ENCODE measurements around the gene MARCHF3. TPM values are rescaled to one million over a fixed set of nuclear protein-coding genes. Genes with fewer than 3 reads are reported as not detected.
"Not testable (repeated sequence)": the region's sequence is repeated elsewhere in the genome, so short reads cannot be mapped to it uniquely, and the experiment has no call there.

Gene MARCHF3
- total and polyA plus RNA-seq, 8 donors: 2.8 to 7.5 (median 3.9) TPM

DNA sequence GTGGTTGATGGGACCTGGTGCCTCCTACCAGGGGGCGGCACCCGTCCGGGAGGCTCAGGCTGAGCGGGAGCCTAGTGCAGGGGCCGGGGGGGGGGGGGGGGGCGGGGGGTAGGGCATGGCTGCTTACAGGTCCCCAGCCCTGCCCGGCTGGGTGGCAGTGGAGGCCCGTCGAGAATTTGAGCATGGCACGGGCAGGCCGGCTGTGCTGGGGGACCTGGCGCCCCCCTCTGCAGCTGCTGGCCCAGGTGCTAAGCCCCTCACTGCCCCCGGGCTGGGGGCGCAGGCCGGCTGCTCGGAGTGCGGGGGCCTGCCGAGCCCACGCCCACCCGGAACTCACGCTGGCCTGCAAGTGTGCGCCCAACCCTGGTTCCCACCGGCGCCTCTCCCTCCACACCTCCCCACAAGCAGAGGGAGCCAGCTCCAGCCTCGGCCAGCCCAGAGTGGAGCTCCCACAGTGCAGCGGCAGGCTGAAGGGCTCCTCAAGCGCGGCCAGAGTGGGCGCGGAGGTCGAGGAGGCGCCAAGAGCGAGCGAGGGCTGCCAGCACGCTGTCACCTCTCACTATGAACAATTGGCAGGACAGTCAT, 175.7 kb downstream of the MARCHF3 start:
- WGBS, 2 donors: 89 to 93% methylated on average over 30 to 35 of the region's 35 CpGs
- no peak for ATAC-seq

DNA sequence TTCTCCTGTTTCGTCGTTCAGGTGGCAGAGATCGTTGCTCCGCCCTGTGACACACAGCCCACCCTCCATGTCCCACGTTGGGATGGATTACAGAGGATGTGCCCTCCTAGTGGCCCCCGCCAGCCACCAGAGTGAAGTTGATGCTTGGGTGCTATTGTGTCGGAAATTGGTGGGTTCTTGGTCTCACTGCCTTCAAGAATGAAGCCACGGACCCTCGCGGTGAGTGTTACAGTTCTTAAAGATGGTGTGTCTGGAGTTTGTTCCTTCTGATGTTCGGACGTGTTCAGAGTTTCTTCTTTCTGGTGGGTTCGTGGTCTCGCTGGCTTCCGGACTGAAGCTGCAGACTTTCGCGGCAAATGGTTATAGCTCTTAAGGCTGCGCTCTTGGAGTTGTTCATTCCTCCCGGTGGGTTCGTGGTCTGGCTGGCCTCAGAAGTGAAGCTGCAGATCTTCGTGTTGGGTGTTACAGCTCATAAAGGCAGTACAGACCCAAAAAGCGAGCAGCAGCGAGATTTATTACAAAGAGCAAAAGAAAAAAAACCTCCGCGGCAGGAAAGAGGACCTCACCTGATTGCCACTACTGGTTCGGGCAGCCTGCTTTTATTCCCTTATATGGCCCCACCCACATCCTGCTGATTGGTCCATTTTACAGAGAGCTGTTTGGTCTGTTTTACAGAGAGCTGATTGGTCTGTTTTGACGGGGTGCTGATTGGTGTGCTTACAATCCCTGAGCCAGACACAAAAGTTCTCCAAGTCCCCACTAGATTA, 176.6 kb downstream of the MARCHF3 start:
- 86 to 94% methylated on average over 27 of the region's 27 CpGs for WGBS, 2 donors
- FAIRE-seq; ATAC-seq; DNase-seq; H3K36me3 ChIP-seq; H3K4me3 ChIP-seq; intact Hi-C loops (cut with DNase I); H3K27ac ChIP-seq; H3K27me3 ChIP-seq; H3K4me1 ChIP-seq; H3K9me3 ChIP-seq: not testable (repeated sequence)

More for the DNA sequence above, 175.7 kb downstream of the MARCHF3 start:
- Histone ChIP-seq H3K9me3 (no peaks in the 10 kb centered on the region), H3K4me3 (no peak overlapping the region), H3K27me3 (no peaks in the 10 kb centered on the region), H3K36me3 (no peaks in the 10 kb centered on the region), H3K4me1 (no peaks in the 10 kb centered on the region), H3K27ac (no peak overlapping the region)
- TF ChIP-seq, protein P1, sequence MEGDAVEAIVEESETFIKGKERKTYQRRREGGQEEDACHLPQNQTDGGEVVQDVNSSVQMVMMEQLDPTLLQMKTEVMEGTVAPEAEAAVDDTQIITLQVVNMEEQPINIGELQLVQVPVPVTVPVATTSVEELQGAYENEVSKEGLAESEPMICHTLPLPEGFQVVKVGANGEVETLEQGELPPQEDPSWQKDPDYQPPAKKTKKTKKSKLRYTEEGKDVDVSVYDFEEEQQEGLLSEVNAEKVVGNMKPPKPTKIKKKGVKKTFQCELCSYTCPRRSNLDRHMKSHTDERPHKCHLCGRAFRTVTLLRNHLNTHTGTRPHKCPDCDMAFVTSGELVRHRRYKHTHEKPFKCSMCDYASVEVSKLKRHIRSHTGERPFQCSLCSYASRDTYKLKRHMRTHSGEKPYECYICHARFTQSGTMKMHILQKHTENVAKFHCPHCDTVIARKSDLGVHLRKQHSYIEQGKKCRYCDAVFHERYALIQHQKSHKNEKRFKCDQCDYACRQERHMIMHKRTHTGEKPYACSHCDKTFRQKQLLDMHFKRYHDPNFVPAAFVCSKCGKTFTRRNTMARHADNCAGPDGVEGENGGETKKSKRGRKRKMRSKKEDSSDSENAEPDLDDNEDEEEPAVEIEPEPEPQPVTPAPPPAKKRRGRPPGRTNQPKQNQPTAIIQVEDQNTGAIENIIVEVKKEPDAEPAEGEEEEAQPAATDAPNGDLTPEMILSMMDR (IDR thresholded peaks at IDR 0.05): no peak
- FAIRE-seq (no peak), DNase-seq (peak in 1 of 6 donors; percentile 57)
- intact Hi-C loops (cut with DNase I): no loop called here

DNA sequence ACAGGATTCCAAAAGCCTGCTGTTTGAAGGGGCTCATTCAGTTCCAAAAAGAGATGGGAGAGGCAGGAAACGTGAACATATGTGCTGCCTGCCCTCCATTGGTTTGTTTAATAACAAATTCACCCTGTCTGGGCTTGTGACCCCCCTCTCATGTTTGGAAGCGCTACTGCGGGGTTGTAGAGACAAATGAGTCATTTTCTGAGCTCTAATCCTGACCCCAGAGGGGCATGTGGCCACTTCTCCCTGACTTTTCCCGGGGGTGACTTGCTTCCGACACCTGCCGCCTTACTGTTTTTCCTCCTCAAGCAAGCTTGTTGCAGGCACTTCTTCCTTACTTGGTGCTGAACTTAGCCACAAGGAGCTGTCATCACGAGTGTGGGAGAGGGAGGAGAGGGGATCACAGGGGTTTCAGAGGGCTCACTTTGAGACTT, 177.5 kb downstream of the MARCHF3 start:
- H3K27ac ChIP-seq: no peak overlapping the region
- no peaks in the 10 kb centered on the region for H3K27me3 ChIP-seq
- no peak overlapping the region for H3K4me3 ChIP-seq
- ATAC-seq (no peak), DNase-seq (no peak), FAIRE-seq (no peak)
- H3K36me3 ChIP-seq: no peaks in the 10 kb centered on the region
- intact Hi-C loops (cut with DNase I): no loop called here
- no peaks in the 10 kb centered on the region for H3K9me3 ChIP-seq
- WGBS, 2 donors: 57 to 60% methylated on average over 7 of the region's 7 CpGs
- H3K4me1 ChIP-seq: no peaks in the 10 kb centered on the region
- TF ChIP-seq, protein P1 (IDR thresholded peaks at IDR 0.05): no peak

- DNase-seq (no peak), FAIRE-seq (no peak), ATAC-seq (peak in 2 of 4 donors; percentile 45 to 46)
- Histone ChIP-seq H3K4me1 (no peaks in the 10 kb centered on the region), H3K36me3 (no peaks in the 10 kb centered on the region), H3K9me3 (no peaks in the 10 kb centered on the region), H3K4me3 (no peak overlapping the region), H3K27ac (peak overlapping the region in 1 of 4 donors; percentile 12), H3K27me3 (no peaks in the 10 kb centered on the region)
- WGBS, 2 donors: 84% methylated on average over 4 of the region's 4 CpGs
- TF ChIP-seq, protein P1 (IDR thresholded peaks at IDR 0.05): no peak
- intact Hi-C loops (cut with DNase I): no loop called here
These were observed 178.2 kb downstream of the MARCHF3 start for GRCh38 chr5:126852091-126852571.

DNA sequence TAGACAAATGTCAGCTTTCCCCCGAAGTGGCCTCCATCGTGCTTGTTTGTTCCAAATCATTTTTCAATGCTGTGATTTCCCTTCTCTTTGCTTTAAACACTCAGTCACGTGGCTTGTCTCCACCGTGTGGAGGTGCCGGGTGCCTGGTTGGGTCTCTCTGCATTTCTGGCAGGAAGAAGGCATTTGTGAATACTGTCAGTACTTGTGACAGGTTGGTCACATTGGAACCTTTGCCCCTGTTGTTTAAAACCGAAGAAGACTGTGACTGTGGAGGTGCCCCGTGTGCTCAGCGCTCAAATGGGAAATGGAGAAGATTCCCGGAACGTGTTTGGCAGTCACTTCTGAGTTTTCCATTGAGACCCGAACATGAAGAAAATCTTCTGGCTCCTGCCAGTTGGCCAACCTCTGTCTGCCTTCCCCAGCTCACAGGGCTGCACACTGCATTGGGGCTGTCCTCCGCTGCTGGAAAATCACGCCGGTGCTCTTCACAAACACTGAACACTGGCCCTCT, 178.8 kb downstream of the MARCHF3 start:
- FAIRE-seq (no peak), DNase-seq (no peak), ATAC-seq (peak in 2 of 4 donors; percentile 26 to 37)
- Histone ChIP-seq H3K4me1 (no peaks in the 10 kb centered on the region), H3K36me3 (no peaks in the 10 kb centered on the region), H3K27ac (no peak overlapping the region), H3K4me3 (no peak overlapping the region), H3K9me3 (no peaks in the 10 kb centered on the region), H3K27me3 (no peaks in the 10 kb centered on the region)
- TF ChIP-seq, protein P1 (IDR thresholded peaks at IDR 0.05): no peak
- intact Hi-C loops (cut with DNase I): no loop called here
- WGBS, 2 donors: 61 to 64% methylated on average over 14 of the region's 14 CpGs

Measured in pancreas (tissue), 10 donors.